Heart left ventricle (tissue), 16 donors: ENCODE measurements around the gene AHDC1. TPM values are rescaled to one million over a fixed set of nuclear protein-coding genes. Genes with fewer than 3 reads are reported as not detected.

Experiments
- ATAC-seq, 4 donors: fragments of 200-7000 bp; cut with Tn5 transposase; one replicate each; pipeline ENCODE4 v1.9.1; 2020 to 2022; ENCODE audit warnings: moderate library complexity in 4 of 4, mild to moderate bottlenecking in 3 of 4, moderate number of reproducible peaks in 1 of 4
- DNase-seq, 5 donors: peaks; one replicate each; pipeline ENCODE4 v3.0.0-alpha.2; 2020
- H3K27ac ChIP-seq, 12 donors: fragments of 200-600 bp; sonication (generic) in 4 of 12; one replicate each; pipeline versions ENCODE4 v1.5.0 to v1.8.0; 2016 to 2022; ENCODE audit warnings: mild to moderate bottlenecking in 2 of 12
- H3K27me3 ChIP-seq, 9 donors: fragments of 200-600 bp; sonication (generic) in 2 of 9; one replicate each; pipeline versions ENCODE4 v1.5.1 to v1.8.0; 2016 to 2022; ENCODE audit warnings: mild to moderate bottlenecking in 3 of 9
- H3K36me3 ChIP-seq, 9 donors: fragments of 200-600 bp; sonication (generic) in 2 of 9; one replicate each; pipeline versions ENCODE4 v1.5.0 to v1.8.0; 2018 to 2022; ENCODE audit warnings: mild to moderate bottlenecking in 2 of 9
- H3K4me1 ChIP-seq, 12 donors: fragments of 200-600 bp; sonication (generic) in 4 of 12; one replicate each; pipeline versions ENCODE4 v1.5.0 to v1.8.0; 2016 to 2022; ENCODE audit warnings: mild to moderate bottlenecking in 3 of 12
- H3K4me3 ChIP-seq, 12 donors: fragments of 200-600 bp; sonication (generic) in 4 of 12; one replicate each; pipeline versions ENCODE4 v1.5.0 to v1.8.0; 2017 to 2022; ENCODE audit warnings: mild to moderate bottlenecking in 9 of 12, moderate library complexity in 4 of 12
- H3K9me3 ChIP-seq, 12 donors: fragments of 200-600 bp; sonication (generic) in 4 of 12; one replicate each; pipeline versions ENCODE4 v1.5.0 to v1.8.0; 2016 to 2022; ENCODE audit warnings: mild to moderate bottlenecking in 1 of 12
- CTCF ChIP-seq, 12 donors: fragments of 200-600 bp; sonication (generic) in 4 of 12; IDR thresholded peaks; one replicate each; pipeline versions ENCODE4 v1.5.0 to v1.8.0; 2018 to 2022; ENCODE audit warnings: antibody characterized with exemption in 12 of 12, mild to moderate bottlenecking in 5 of 12
- POLR2A ChIP-seq, 2 donors: fragments of 450-650 bp; IDR thresholded peaks; one replicate each; pipeline ENCODE4 v1.6.1; 2017; ENCODE audit warnings: antibody characterized with exemption in 2 of 2, mild to moderate bottlenecking in 2 of 2, moderate library complexity in 2 of 2
- WGBS, 4 donors: extraction: QIAGEN DNeasy Blood & Tissue Kit in 2 of 4; methylation state at CpG; one replicate each; pipeline versions ENCODE4 v1.1.5 to v1.1.7; 2013 to 2018; 5-methylcytosine and 5-hydroxymethylcytosine counted together
- intact Hi-C, 10 donors: fragments of 100-400 bp; cut with DNase I; formaldehyde crosslinking; loops; one replicate each; pipeline versions ENCODE4 v1.11.1 to v1.14.2; 2022
- polyA plus RNA-seq, 2 donors: library from polyadenylated mRNA; stranded (reverse); fragments of 200-250 nt; gene quantifications; one replicate each; pipeline ENCODE4 v1.2.3, GENCODE V29; 2013
- total RNA-seq, 9 donors: library from RNA; depleted of rRNA in 2 of 9; stranded (reverse); fragments of >200 nt in 2 of 9; fragmentation: NEBNext Ultra II Directional in 3 of 9; extraction: Animal tissue kit (Norgen Biotek cat#: 25700) in 3 of 9; gene quantifications; one replicate each; pipeline versions ENCODE4 v1.1.0 to v1.2.4, GENCODE V29; 2016 to 2023
- donor health status: ischemic (EF 13 %, LVEDD 7.1; RV severe dilation, severe dysfunction).
- donor health status: healthy with polysubstance abuse.
- donor health status: DM: no; HTN: yes; CAD: no.
- donor health status: DM: no; HTN: no; CAD: no.
- donor health status: ischemic (EF 25% LVEDD 6.9; RV normal size, moderate dysfunction).
- donor health status: ischemic (EF 25% LVEDD 5.7; RV mildly dilated, moderate dysfunction).
- donor health status: healthy.
- donor health status: DM: yes; HTN: yes; CAD: no.
- donor health status: ischemic (EF 35%, LVEDD 5.7; RV mildly dilated, moderate dysfunction).
- donor health status: nonischemic (EF 11% LVEDD 7.7; RV severe dilation, severe dysfunction).
- donor health status: DM: yes; HTN: yes; CAD: no.
- donor health status: PGD.
- donor health status: ischemic (EF 29% LVEDD 5.4; RV normal size, mild dysfunction).
- donor health status: nonischemic (EF 23%, LVEDD 6.1; RV moderate dilation, normal function).

Gene AHDC1
- total and polyA plus RNA-seq, 11 donors = 25.8 to 50.2 (median 42.1) TPM

GRCh38 chr1:27605300-27605766, 1.4 kb upstream of the AHDC1 start:
- WGBS, 4 donors = 69 to 76% (median 73%) methylated on average over 7 of the region's 7 CpGs
- H3K4me3 ChIP-seq = no peak overlapping the region
- H3K36me3 ChIP-seq = no peaks in the 10 kb centered on the region
- ATAC-seq (no peak), DNase-seq (peak in 1 of 5 donors; percentile 29)
- TF ChIP-seq CTCF (IDR thresholded peaks at IDR 0.05) (no peak), POLR2A (IDR thresholded peaks at IDR 0.05) (no peak)
- peak overlapping the region in 5 of 12 donors; percentile 7 to 99 (median 98) for H3K27ac ChIP-seq
- peaks cover 4 to 58% (median 30%) of the 10 kb centered on the region in 12 donors for H3K4me1 ChIP-seq
- H3K27me3 ChIP-seq = no peaks in the 10 kb centered on the region
- intact Hi-C loops = loop anchor here in 9 of 10 donors (2.0 to 10.0 kb wide), 11 partner anchors 81 to 503 kb away; partner anchors contain the start of genes GPR3 (in 1 of the 9) and WASF2 (in 1 of the 9)
- H3K9me3 ChIP-seq = no peaks in the 10 kb centered on the region

- DNase-seq (peak in 1 of 5 donors; percentile 58), ATAC-seq (no peak)
- Histone ChIP-seq H3K4me3 (peak overlapping the region in 10 of 12 donors; percentile 82 to 100 (median 94)), H3K27ac (peak overlapping the region in 9 of 12 donors; percentile 95 to 99 (median 98)), H3K36me3 (no peaks in the 10 kb centered on the region), H3K27me3 (no peaks in the 10 kb centered on the region), H3K4me1 (peaks cover 7 to 64% (median 36%) of the 10 kb centered on the region in 12 donors), H3K9me3 (no peaks in the 10 kb centered on the region)
- 43 to 49% (median 44%) methylated on average over 21 of the region's 21 CpGs for WGBS, 4 donors
- TF ChIP-seq CTCF (IDR thresholded peaks at IDR 0.05) (no peak), POLR2A (IDR thresholded peaks at IDR 0.05) (no peak)
- intact Hi-C loops = loop anchor here (1.0 to 10.0 kb wide), 15 partner anchors 47 to 502 kb away; partner anchors contain the start of genes WASF2 (in 2 of the 10) and GPR3 (in 1 of the 10)
These were observed 795 bp upstream of the AHDC1 start for GRCh38 chr1:27604579-27605299.

GRCh38 chr1:27603309-27603680, 649 bp downstream of the AHDC1 start:
- Histone ChIP-seq H3K4me3 (peak overlapping the region; percentile 82 to 100 (median 96)), H3K27me3 (no peaks in the 10 kb centered on the region), H3K36me3 (no peaks in the 10 kb centered on the region), H3K27ac (peak overlapping the region; percentile 83 to 99 (median 98)), H3K4me1 (peaks cover 12 to 71% (median 49%) of the 10 kb centered on the region in 12 donors), H3K9me3 (no peaks in the 10 kb centered on the region)
- ATAC-seq (peak in 2 of 4 donors; percentile 0 to 1), DNase-seq (peak in 2 of 5 donors; percentile 57 to 73)
- WGBS, 4 donors = 0 to 2% (median 1%) methylated on average over 13 to 43 of the region's 43 CpGs
- intact Hi-C loops = loop anchor here (1.0 to 10.0 kb wide), 14 partner anchors 28 to 201 kb away; partner anchors contain the start of gene WASF2 (in 2 of the 10)
- no peak for TF ChIP-seq CTCF (IDR thresholded peaks at IDR 0.05)
- no peak for TF ChIP-seq POLR2A (IDR thresholded peaks at IDR 0.05)
